GM19463 (cell line): ENCODE measurements around the gene GPN2.
"Not testable (repeated sequence)": the region's sequence is repeated elsewhere in the genome, so short reads cannot be mapped to it uniquely, and the experiment has no call there.

ENCODE experiments used
- ATAC-seq: cut with Tn5 transposase; IDR thresholded peaks from one replicate; pipeline ENCODE4 v1.9.1; 2021; ENCODE audit warnings: mild to moderate bottlenecking, moderate library complexity; ENCODE audit not compliant: unreplicated experiment

GPN2 gene

DNA sequence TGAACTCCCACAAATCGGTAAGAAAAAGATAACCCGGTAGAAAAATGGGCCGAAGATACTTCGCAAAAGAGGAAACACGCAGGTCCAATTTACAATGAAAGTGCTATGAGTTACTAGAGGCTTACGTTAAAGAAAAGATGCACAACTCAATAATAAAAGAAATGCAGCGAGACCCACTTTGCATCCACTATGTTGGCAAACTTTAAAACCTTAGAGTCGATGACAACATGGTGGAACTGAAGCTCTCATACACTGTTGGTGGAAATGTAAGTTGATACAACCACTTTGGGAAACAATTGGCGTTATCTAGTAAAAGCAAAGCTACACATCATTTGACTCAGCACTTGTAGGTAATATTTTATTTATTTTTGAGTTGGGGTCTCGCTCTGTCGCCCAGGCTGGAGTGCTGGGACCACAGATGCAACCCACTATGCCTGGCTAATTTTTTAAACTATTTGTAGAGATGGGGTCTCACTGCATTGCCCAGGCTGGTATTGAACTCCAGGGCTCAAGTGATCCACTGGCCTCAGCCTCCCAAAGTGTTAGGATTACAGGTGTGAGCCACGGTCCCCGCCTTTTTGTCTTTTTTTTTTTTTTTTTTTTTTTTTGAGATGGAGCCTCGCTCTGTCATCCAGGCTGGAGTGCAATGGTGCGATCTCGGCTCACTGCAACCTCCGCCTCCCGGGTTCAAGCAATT is 10.9 kb upstream of the GPN2 start:
- ATAC-seq = no peak

DNA sequence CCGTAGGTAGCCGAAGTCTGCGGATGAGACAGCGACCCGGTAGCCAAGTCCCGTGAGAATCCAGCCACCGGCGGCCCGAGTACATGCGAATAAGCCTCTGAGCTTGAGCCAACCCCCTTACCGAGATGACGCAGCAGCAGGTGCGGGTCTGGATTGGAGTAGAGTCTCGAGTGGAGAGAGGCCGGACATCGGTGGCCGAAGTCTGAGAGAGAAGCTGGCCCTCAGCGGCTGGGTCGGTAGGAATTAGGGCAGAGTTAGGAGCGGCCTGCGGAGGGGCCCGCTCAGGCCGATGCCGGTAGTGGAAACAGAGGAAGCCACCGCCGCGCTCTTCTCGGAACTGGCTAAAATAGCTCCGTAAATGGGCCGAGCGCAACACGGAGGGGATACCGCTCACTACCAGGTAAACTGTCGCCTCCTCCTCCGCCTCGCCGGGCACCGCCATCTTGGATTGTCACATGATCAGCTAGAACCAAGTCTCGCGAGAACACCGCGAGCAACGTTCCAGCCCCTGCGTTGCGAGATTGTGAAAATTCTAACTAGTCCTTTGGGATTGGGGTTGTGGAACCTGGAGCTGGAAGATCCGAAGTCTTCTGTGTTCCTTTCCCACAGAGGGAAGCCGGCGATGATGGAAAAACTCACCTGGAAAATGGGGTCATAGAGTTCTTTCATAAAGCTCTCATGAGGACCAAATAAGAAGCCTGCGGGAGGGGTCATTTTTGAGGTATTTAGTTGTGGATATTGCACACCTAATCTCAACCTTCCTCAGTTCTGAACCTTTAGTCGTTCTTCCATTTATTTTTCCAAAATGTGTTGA is 10.1 kb upstream of the GPN2 start, which contains the start of gene GPATCH3:
Gene GPATCH3, minus strand, starts transcription at position 467 of the 814 bp plus-strand sequence. Its CDS starts 25 bp downstream, at position 442.
- no peak for ATAC-seq

DNA sequence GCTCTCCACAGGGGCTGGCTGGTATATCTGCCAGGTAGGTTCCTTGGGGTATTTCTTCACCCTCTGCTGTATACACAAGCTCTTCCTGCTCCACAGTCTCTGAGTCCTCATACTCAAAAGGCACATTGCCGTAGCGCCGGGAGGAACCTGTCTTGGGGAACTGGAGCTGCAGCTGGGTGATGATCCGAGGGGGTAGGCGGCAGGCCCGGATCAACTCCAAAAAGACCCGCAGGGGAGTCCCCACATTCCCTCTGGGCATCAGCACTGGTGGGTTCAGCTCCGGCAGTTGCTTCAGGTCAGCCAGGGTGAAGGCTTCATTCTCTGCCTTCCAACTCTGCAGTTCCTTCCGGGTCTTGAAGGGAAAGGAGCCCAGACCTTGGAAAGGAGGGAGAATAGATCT is 7.3 kb upstream of the GPN2 start:
- no peak for ATAC-seq

DNA sequence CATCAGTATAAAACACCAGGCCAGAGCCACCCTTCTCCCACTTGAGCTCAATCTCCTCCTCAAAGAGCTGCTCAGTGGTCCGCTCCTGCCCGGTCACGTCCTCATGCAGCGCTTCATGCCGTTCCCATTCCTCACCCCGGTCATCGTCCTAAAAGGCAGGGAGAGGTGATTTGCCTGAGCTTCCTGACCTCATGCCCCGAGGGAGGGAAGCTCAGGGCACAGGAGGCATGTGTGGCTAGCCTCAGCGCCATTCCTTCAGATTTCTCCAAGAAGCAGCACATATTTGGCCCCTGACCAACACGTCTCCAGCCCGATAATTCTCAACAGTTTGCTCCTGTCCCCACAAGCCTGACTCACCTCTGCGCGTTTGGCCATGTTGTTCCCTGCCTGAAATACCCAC is 4.2 kb upstream of the GPN2 start:
- ATAC-seq = no peak

DNA sequence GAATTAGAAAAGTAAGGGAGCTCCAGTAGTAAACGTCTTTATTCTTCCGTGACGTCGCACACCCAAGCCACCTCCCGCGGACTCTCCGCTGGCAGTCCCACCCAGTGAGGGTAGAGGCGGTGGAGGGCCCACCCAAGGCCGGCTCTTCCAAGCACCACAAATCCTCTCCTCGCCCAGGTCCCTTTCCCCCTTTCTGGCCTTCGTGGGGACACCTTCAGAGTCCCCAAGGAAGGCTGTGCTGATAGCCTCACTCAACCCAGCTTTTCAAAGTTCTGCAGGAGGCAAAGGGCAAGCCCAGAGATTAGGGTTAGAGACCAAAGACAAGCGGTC is 349 bp upstream of the GPN2 start:
- ATAC-seq = peak; percentile 17

DNA sequence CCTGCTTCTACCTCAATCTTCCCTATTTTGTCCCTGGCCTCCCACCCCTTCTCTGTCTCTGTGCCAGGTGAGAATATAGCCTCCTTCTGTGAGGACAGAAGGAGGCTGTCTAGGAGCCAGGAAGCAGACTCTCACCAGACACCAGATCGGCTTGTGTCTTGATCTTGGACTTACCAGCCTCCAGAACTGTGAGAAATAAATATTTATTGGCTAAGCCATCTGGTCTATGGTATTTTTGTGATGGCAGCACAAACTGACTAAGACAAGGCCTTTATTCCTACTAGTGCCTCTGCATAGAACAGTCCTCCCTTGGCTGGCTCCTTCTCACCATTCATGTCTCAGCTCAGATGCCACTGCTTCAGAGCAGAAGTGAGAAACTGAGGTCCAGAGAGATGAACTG is 1.9 kb downstream of the GPN2 start:
- ATAC-seq = no peak

DNA sequence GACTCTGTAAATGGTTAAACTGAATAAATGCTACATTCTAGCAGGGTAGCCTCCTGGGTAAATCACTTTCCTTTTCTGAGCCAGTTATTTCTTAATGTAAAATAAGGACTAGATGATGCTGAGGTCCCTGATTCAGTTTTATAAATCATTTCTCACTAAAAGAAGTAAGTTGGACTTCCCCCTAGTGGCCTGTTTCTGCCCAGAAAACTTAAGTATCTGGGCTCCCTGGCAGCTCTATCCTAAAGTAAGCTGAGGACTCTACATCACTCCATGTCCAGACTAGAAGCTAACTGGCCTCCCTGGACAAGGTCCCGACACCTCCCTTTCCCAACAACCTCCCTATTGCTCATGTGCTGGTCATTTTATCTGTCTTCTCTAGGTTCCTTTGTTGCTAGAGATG is 3.0 kb downstream of the GPN2 start:
- ATAC-seq = no peak

DNA sequence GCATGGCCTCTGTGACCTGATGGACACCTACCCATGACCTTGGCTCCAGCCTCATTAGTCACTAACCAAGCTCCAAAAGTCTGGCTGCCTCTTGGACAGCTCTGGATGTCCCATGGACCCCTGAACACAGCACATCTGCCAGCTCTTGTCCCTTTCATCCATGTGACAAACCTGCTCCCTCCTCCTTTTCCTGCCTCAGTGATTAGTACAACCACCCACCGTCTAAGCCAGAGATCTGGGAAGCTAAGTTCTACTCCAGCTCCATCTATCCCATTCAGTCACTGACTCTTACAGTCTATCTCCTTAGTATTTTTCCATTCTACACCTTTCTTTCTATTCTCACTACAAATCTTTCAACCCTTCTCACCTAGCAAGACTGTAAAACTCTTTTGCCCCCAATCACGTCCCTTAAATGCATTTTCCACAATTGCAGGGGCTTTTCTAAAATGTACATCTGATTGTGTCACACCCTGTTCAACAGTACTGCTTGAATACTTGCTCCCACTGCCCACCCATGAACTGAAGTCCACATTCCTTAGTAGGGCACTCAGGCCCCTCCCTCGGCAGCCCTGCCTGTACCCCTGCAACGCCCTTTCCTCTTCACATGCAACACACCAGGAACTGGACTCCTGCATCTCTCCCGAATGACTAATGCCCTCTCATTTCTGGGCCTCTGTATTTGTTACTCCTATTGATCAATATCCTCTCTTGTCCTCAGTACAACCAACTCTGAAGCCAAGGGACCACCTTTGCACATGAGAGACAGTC is 7.2 kb downstream of the GPN2 start:
- no peak for ATAC-seq

DNA sequence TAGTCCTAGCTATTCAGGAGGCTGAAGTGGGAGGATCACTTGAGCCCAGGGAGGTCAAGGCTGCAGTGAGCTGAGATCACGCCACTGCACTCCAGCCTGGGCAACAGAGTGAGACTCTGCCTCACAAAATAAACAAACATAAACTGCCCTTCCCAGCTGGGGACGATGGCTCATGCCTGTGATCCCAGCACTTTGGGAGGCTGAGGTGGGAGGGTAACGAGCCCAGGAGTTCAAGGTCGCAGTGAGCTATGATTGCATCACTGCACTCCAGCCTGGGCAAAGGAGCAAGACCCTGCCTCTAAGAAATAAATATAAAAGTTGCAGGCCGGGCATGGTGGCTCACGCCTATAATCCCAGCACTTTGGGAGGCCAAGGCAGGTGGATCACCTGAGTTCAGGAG is 8.5 kb downstream of the GPN2 start:
- ATAC-seq = not testable (repeated sequence)

DNA sequence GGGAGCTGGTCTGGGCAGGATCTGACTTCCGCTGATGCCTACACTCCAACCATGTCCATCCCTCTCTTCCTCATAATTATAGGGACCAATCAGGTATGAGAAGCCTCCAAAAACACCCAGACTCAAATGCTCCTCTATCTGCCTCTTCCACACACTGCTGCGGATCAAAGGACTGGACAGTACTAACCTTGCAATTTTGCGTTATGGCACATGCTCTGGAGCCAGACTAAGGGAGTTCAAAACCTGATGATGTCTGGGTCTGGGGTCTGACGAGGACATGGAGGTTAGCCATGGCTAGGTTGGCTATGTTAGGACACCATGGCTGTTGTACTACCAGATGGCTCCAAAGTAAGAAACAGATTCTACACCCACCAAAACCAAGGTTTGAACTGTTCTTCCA is 10.3 kb downstream of the GPN2 start:
- ATAC-seq = no peak

DNA sequence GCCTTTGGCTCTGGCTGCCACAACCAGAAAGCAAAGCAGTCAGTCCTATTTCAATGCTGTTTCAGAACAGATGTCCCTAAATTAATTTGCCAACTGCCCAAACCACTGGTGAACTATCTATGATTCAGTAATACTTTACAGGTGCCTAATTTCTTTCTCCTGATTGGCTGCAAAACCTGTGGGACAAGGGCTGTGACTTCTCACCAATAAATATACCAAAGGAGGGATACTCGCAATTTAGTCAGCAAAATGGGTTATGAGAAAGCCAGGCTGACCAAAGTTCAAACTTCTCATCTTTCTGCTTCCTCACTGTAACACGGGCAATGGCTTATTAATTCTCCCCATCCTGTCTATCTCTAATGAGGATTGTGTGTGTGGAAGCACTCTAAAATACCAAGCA is 12.8 kb downstream of the GPN2 start:
- no peak for ATAC-seq

DNA sequence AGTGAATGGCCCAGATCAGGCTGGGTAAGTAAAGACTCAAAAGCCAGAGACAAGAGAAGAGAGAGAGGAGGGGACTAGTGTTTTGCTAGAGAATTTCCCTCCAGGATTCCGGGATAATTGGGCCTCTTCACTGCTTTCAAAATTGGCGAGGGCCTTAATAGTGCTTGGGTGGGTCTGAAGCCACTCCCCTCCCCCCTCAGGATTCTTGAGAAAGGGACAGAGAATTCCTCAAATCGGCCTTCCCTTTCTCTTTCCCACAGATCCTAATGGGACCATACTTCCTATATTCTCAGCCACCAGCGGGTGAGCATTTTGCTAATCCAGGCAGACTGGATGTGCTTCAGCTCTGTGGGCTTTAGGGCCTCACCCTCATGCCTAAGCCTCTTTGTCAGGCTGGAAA is 15.2 kb downstream of the GPN2 start:
- ATAC-seq = no peak

DNA sequence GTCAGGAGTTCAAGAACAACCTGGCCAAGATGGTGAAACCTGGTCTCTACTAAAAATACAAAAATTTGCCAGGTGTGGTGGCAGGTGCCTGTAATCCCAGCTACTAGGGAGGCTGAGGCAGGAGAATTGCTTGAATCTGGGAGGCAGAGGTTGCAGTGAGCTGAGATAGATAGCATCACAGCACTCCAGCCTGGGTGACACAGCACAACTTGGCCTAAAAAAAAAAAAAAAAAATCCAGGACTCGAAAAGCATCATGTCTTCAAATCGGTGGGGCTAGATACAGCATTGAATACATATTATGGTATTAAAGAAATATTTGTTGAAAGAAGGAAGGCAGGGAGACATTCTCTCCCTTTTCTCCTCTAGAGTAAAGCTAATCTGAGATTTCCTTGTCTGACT is 17.0 kb downstream of the GPN2 start:
- ATAC-seq = not testable (repeated sequence)

DNA sequence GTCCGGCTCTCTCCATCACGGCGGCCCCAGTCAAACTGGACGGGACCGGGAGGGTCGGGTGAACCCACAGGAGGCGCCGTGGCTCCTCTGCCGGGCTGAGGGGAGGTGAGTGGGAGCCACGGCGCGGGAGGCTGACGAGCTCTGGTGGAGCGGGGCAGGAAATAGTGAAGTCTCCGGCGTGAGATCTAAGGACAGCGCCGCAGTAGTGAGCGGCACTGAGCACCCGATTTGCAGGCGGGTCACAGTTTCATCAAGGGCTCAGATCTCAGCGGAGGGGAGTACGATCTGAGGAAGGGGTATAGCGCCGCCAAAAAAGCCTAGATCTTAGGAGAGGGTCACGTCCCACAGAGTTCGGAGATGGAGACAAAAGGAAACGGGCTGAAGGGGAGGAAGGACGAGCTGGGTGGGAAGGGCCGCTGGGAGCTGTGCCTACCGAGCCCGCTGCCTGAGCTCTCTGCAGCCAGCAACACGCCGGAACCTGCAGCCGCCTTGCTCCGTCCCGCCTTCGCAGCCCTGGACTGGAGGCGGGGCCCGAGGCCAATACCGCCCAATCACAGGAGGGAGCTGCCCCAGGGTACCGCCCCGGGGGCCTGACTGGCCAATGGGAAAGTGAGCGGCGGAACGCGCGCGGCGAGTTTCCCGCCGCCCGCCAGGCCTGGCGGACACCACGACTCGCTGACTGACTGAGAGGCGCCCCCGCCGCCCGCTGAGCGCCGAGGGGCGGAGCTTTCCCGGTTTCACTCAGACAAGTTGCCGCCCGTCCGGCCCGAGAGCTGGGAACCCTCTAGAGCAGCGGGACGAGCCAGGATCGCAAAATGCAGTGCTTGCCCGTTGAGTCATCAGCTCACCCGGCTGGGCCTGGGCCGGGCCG is 25.2 kb downstream of the GPN2 start:
- peak; percentile 94 for ATAC-seq

DNA sequence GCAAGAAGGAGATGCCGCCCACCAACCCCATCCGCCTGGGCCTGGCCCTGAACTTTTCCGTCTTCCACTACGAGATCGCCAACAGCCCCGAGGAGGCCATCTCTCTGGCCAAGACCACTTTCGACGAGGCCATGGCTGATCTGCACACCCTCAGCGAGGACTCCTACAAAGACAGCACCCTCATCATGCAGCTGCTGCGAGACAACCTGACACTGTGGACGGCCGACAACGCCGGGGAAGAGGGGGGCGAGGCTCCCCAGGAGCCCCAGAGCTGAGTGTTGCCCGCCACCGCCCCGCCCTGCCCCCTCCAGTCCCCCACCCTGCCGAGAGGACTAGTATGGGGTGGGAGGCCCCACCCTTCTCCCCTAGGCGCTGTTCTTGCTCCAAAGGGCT is 26.4 kb downstream of the GPN2 start:
- no peak for ATAC-seq

DNA sequence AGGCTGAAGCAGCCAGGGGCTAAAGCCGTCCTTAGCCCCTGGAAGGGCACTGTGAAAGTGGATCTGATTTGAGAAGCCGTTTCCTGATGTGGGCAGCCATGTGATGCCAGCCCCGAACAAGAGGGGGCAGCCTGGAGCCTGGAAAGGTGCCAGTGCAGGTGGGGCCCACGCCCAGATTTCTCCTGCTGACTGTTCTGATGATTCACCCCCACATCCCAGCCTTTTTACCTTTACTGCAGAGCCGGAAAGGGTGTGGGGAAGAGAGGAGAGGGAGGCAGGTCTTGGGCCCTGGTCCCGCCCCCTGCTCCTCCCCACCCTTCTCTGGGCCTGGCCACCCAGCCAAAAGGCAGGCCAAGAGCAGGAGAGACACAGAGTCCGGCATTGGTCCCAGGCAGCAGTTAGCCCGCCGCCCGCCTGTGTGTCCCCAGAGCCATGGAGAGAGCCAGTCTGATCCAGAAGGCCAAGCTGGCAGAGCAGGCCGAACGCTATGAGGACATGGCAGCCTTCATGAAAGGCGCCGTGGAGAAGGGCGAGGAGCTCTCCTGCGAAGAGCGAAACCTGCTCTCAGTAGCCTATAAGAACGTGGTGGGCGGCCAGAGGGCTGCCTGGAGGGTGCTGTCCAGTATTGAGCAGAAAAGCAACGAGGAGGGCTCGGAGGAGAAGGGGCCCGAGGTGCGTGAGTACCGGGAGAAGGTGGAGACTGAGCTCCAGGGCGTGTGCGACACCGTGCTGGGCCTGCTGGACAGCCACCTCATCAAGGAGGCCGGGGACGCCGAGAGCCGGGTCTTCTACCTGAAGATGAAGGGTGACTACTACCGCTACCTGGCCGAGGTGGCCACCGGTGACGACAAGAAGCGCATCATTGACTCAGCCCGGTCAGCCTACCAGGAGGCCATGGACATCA is 27.1 kb downstream of the GPN2 start, which contains the start of gene SFN:
Gene SFN, plus strand, starts transcription at position 369 of the 904 bp plus-strand sequence. Its CDS starts 64 bp downstream, at position 433.
- no peak for ATAC-seq

DNA sequence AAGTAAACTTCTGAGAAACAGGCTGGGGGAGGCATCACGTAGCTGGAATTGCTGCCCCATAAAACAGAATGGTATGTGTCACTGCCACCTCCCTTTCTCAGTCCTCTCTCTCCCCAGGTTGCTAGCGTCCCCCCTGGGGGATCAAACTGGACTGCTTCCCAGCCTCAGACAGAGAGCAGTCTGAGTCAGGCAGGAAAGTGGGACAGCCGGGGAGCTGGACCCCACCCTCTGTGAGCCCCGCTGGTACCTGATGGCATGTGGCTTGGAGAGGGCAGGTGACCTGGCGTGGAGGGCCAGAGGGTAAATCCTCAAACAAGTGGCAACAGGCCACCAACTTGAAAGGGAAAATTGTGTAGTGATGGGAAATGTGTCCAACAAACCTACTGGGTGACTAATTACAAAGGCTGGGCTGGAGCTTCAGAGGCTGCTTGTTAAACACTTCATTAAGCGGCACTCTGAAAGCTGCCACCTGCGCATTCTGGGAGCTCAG is 28.1 kb downstream of the GPN2 start:
- no peak for ATAC-seq

DNA sequence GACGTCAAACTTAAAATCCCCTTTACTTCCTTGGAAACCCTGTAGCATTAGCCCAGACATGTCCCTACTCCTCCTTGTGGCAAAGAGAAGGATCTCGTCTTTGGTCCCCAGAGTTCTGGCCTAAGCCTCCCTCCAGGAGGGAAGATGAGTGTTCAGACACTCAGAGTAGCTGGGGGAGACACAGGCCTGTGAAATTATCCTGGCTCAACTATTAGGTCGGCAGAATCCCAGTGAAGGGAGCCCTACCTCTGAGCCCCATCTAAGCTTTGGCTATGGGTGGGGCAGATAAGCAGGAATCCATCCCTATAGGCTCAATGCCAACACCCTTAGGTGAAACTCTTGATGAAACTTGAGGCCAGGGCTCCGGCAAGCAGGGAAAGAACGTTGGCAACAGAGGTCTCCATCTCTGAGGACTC is 28.8 kb downstream of the GPN2 start:
- no peak for ATAC-seq

DNA sequence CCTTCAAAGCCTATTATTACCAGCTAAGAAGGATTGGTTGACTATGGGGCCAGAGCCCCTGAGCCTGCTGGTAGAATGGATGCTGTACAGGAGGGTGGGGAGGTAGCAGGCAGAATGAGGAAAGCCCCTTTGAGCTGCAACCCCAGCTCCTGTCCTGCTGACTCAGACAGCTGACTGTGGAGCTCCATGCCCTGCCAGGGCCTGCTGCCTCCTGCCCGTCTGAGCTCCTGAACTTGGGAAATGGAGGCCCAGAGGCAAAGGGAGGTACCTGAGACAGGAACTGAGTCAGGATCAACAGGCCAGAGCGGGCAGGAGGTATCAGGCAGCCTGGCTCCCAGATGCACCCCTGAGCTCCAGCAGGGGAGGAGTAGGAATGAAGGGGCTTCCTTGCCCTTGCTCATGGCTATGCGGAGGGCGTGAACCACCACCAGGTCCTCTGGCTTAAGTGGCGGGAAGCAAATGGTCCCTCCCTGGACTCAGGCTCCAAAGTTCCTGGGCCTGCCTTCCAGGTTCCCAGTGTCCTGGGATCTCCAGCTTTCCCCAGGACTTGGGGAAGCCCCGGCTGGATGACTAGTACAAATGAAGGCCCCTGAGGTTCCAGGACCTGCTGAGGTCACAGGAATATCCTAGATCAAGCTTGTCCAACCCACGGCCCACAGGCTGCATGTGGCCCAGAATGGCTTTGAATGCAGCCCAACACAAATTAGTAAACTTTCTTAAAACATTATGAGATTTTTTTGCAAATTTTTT is 31.0 kb downstream of the GPN2 start:
- ATAC-seq = no peak
